Right lobe of liver (tissue), 6 donors: ENCODE results near the gene ABL1. TPM values are rescaled to one million over a fixed set of nuclear protein-coding genes. Genes with fewer than 3 reads are reported as not detected.

Experiments used
- ATAC-seq, 4 donors: fragments of 200-7000 bp; cut with Tn5 transposase; one replicate each; pipeline ENCODE4 v1.9.1; 2020; ENCODE audit warnings: mild to moderate bottlenecking in 4 of 4, moderate library complexity in 4 of 4
- DNase-seq, 3 donors: peaks; one replicate each; pipeline ENCODE4 v3.0.0-alpha.2; 2020
- H3K27ac ChIP-seq, 3 donors: fragments of 200-600 bp; one replicate each; pipeline ENCODE4 v1.8.0; 2022
- H3K27me3 ChIP-seq, 2 donors: fragments of 200-600 bp; one replicate each; pipeline ENCODE4 v1.8.0; 2022
- H3K36me3 ChIP-seq, 4 donors: fragments of 200-600 bp; sonication (generic) in 1 of 4; one replicate each; pipeline versions ENCODE4 v1.5.1 to v1.8.0; 2017 to 2022; ENCODE audit warnings: control low read depth in 1 of 4
- H3K4me1 ChIP-seq, 4 donors: fragments of 200-600 bp; sonication (generic) in 1 of 4; one replicate each; pipeline versions ENCODE4 v1.5.1 to v1.8.0; 2017 to 2022; ENCODE audit warnings: control low read depth in 1 of 4
- H3K4me3 ChIP-seq, 3 donors: fragments of 200-600 bp; one replicate each; pipeline ENCODE4 v1.8.0; 2022
- H3K9me3 ChIP-seq, 4 donors: fragments of 200-600 bp; sonication (generic) in 1 of 4; one replicate each; pipeline versions ENCODE4 v1.5.1 to v1.8.0; 2017 to 2022; ENCODE audit warnings: control low read depth in 1 of 4
- POLR2A ChIP-seq: fragments of 450-650 bp; IDR thresholded peaks from one replicate; pipeline ENCODE4 v1.6.1; 2017; ENCODE audit warnings: antibody characterized with exemption, mild to moderate bottlenecking
- WGBS: methylation state at CpG from one replicate; pipeline ENCODE4 v1.1.6; 2018; ENCODE audit warnings: low coverage, low lambda C conversion rate; ENCODE audit not compliant: insufficient coverage; ENCODE audit errors: missing lambda C conversion rate; 5-methylcytosine and 5-hydroxymethylcytosine counted together
- intact Hi-C, 2 donors: fragments of 100-400 bp; cut with DNase I; formaldehyde crosslinking; loops; one replicate each; pipeline versions ENCODE4 v1.11.2 to v1.14.1; 2022
- total RNA-seq, 6 experiments: library from RNA; depleted of rRNA in 2 of 6; stranded (reverse); fragments of >200 nt in 2 of 6; fragmentation: NEBNext Ultra II Directional in 3 of 6; extraction: Animal tissue kit (Norgen Biotek cat#: 25700) in 3 of 6; gene quantifications; one replicate each; pipeline versions ENCODE4 v1.1.0 to v1.2.4, GENCODE V29; 2016 to 2023
- TF ChIP-seq, protein P1 (sequence below), 4 donors: fragments of 200-600 bp in 3 of 4; fragments of 450-650 bp in 1 of 4; IDR thresholded peaks; one replicate each; pipeline versions ENCODE4 v1.5.1 to v1.8.0; 2016 to 2022; ENCODE audit warnings: antibody characterized with exemption in 4 of 4, mild to moderate bottlenecking in 2 of 4
- donor health status: DM: no; HTN: yes; CAD: no.
- donor health status: DM: no; HTN: no; CAD: no.
- donor health status: DM: no; HTN: no; CAD: no.
- donor health status: DM: no; HTN: yes; CAD: no.
- donor health status: DM: no; HTN: yes; CAD: no.

Gene ABL1
- total RNA-seq, 6 experiments from 2014 or later = 17.0 to 25.8 (median 18.8) TPM

DNA sequence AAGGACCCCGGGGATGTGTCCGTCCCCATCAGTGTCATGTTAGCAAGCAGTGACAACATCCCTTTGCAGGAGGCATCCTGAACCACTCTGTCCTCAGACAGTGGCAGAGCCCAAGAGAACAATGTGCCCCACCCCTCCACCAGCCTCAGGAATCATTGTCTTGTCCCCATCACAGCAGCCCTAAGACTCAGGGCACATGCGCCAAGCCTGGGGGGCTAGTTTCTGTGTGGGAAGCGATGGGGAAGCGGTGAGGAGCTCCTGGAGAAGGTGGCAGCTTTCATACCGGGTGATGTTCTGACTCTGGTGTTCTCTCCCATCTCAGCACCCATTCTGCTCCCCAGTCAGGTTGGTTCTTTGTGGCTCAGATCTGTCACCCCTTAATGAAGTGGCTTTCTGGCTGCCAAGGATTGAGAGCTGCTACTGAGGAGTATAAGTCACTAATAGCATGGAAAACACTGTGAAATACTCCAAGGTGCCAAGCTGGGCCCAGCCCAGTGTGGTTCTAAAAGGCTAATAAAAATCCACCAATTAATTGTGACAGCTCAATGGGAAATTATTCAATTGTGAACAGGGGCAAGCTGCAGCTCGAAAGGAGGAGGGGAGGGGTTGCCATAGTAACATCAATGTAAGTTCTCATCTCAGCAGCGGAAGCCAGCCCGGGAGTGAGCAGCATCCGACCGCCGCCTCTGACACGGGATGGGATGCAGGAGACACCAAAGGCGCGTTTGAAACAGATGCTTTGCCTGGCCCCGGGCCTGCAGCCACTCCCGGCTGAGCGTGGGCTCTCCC, 56.8 kb downstream of the ABL1 start:
- ATAC-seq = no peak
- Histone ChIP-seq H3K9me3 (no peaks in the 10 kb centered on the region), H3K36me3 (peaks cover 0 to 14% (median 5%) of the 10 kb centered on the region in 4 donors), H3K4me1 (no peaks in the 10 kb centered on the region), H3K4me3 (no peak overlapping the region), H3K27me3 (no peaks in the 10 kb centered on the region), H3K27ac (no peak overlapping the region)
- intact Hi-C loops = loop anchor here in 1 of 2 donors (10.0 kb wide), 1 partner anchor 153 kb away; no protein-coding TSS in a partner anchor
- DNase-seq = no peak
- WGBS = 93% methylated on average over 3 of the region's 18 CpGs
- TF ChIP-seq, protein P1, sequence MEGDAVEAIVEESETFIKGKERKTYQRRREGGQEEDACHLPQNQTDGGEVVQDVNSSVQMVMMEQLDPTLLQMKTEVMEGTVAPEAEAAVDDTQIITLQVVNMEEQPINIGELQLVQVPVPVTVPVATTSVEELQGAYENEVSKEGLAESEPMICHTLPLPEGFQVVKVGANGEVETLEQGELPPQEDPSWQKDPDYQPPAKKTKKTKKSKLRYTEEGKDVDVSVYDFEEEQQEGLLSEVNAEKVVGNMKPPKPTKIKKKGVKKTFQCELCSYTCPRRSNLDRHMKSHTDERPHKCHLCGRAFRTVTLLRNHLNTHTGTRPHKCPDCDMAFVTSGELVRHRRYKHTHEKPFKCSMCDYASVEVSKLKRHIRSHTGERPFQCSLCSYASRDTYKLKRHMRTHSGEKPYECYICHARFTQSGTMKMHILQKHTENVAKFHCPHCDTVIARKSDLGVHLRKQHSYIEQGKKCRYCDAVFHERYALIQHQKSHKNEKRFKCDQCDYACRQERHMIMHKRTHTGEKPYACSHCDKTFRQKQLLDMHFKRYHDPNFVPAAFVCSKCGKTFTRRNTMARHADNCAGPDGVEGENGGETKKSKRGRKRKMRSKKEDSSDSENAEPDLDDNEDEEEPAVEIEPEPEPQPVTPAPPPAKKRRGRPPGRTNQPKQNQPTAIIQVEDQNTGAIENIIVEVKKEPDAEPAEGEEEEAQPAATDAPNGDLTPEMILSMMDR (IDR thresholded peaks at IDR 0.05) = no peak
- no peak for TF ChIP-seq POLR2A

DNA sequence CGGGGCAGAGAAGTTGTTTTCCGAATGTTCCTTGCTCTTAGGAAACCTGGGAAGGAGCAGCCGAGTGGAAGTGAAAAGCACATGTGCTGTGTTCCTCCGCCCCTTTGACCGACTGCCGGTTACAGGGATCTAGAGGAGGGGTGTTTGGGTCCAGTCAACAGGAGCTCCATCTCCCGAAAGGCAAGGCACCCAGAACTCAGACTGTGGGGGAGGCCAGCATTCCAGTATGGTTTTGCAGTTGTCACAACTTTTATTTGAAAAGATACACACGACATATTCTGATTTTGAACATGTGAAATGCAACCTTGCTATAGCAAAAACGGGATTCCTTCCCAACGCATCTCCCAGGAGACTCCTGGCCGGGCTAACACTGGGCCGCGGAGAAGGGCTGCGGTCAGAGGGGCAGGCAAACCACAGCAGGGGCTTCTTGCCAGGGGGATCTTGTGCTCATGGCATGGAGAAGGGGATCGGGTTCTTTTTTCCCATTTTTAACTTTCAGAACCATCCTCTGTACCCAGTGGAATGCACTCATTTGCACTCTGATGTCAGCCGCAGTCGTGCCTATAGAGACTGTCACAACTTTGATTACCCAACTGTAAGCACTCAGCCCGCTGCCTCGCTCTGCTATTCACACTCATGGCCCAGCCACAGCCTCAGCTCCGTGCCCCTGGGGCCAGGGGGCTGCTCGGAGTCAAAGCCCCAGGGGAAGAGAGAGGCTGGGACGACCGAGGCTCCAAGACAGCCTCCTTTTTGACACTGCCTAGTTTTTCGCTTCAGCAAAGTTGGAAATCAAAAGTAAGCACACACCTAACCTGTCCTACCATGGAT, 57.6 kb downstream of the ABL1 start:
- Histone ChIP-seq H3K9me3 (no peaks in the 10 kb centered on the region), H3K27me3 (no peaks in the 10 kb centered on the region), H3K36me3 (peaks cover 0 to 14% (median 4%) of the 10 kb centered on the region in 4 donors), H3K4me1 (no peaks in the 10 kb centered on the region), H3K4me3 (no peak overlapping the region), H3K27ac (no peak overlapping the region)
- ATAC-seq = no peak
- intact Hi-C loops = loop anchor here in 1 of 2 donors (10.0 kb wide), 1 partner anchor 152 kb away; no protein-coding TSS in a partner anchor
- no peak for DNase-seq
- no peak for TF ChIP-seq POLR2A
- TF ChIP-seq, protein P1 (IDR thresholded peaks at IDR 0.05) = no peak
- WGBS = 85% methylated on average over 9 of the region's 24 CpGs

DNA sequence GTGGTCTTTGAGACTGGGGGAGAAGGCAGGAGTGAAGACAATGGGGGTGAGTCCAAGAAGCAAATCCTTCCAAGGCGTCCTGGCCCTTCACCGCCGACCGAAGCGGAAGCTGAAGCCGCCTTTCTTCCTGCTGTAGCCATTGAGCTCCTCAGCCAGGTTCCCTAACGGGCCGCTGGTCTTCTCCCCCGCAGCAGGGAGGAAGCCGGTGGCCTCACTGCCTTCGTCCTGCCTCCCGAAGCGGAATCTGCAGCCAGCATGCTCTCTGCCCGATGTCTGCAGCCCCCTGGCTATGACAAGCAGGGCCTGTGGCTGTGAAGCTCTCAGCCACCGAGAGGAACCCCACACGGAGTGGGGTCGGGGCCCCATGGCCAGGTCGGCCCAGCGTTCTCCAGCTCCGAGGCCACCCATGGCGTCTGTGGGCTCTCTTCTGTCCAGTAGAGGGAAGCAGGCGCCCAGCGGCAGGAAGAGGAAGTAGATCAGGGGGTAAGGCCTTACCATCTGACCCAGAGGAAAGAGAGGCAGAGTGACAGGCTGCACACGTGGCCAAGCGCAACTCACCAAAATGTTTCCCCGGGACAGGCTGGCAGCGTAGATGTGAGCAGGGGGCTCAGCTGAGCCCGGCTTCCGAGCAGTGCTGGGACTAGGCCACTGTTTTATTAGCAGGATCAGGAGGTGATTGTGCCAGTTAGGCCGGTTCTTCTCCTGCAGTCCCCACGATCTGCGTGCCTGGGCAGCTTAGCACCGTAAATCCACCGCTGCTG, 58.5 kb downstream of the ABL1 start:
- intact Hi-C loops = loop anchor here in 1 of 2 donors (10.0 kb wide), 1 partner anchor 151 kb away; no protein-coding TSS in a partner anchor
- Histone ChIP-seq H3K27ac (no peak overlapping the region), H3K4me1 (no peaks in the 10 kb centered on the region), H3K9me3 (no peaks in the 10 kb centered on the region), H3K27me3 (no peaks in the 10 kb centered on the region), H3K4me3 (no peak overlapping the region), H3K36me3 (peaks cover 0 to 10% (median 1%) of the 10 kb centered on the region in 4 donors)
- DNase-seq (peak in 2 of 3 donors; percentile 55 to 73), ATAC-seq (peak; percentile 57 to 80 (median 70))
- TF ChIP-seq, protein P1 (IDR thresholded peaks at IDR 0.05) = peak in 3 of 4 donors; percentile 19 to 40 (median 27)
- no peak for TF ChIP-seq POLR2A
- WGBS = 77% methylated on average over 7 of the region's 34 CpGs

DNA sequence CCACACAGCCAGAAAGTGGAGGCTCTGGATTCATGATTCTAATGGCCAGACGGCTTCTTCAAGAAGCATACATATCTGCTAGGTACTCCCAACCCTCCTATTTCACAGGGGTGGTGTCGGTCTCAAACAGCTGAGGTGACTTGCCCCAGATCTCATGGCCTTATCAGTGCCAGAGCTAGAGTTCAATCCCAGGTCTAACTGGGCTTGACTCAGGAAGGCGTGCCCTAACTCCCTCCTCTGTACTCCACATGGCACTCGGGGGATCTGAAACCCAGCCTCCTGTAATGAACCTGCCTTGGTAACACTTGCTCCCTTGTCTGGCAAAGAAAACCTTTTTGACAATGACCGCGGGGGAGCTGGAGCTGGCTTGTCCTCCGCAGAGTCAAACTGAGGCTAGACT, 59.5 kb downstream of the ABL1 start:
- intact Hi-C loops = loop anchor here in 1 of 2 donors (10.0 kb wide), 1 partner anchor 150 kb away; no protein-coding TSS in a partner anchor
- WGBS = 72% methylated on average over 4 of the region's 7 CpGs
- ATAC-seq (no peak), DNase-seq (no peak)
- peaks cover 0 to 6% (median 0%) of the 10 kb centered on the region in 4 donors for H3K36me3 ChIP-seq
- H3K4me3 ChIP-seq = no peak overlapping the region
- TF ChIP-seq, protein P1 (IDR thresholded peaks at IDR 0.05) = no peak
- no peak for TF ChIP-seq POLR2A
- H3K9me3 ChIP-seq = no peaks in the 10 kb centered on the region
- H3K27me3 ChIP-seq = no peaks in the 10 kb centered on the region
- H3K4me1 ChIP-seq = no peaks in the 10 kb centered on the region
- no peak overlapping the region for H3K27ac ChIP-seq
